HG02798 (cell line): ENCODE data around the gene FBXL19.

Experiments used
- ATAC-seq: cut with Tn5 transposase; IDR thresholded peaks from one replicate; pipeline ENCODE4 v1.9.1; 2021; ENCODE audit warnings: mild to moderate bottlenecking; ENCODE audit not compliant: unreplicated experiment, poor library complexity

Gene FBXL19

DNA sequence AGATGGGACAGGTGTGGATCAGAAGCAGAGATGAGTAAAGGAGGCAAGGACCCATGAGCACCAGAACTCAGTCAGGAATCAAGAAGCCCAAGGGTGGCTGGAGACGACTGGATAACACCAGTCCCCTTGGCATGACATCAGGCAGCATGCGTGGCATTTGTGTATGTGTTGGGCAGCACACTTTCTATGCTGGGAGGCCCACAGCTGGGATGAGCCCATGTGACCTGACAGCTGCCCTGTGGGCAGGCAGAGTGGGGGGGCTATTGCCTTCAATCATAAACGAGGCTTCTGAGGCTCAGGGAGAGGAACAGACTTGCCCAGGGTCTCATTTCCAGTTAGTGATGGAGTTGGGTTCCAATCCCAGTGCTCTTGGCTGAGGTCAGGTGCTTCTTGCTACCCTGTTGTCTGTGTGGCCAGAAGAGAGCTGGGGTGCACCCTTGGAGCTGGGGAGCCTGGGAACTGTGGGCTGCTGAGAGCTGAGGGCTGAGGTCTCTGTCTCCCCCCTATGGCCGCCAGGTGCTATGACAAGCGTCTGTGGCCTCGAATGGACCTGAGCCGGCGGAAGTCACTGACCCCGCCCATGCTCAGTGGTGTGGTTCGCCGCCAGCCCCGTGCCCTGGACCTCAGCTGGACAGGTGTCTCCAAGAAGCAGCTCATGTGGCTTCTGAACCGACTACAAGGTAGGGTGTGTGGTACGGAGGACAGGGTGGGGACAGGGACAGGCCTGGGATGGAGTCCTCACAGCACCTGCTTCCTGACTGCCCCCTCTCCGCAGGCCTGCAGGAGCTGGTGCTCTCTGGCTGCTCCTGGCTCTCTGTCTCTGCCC is 18.4 kb downstream of the FBXL19 start:
- ATAC-seq = peak; percentile 91

DNA sequence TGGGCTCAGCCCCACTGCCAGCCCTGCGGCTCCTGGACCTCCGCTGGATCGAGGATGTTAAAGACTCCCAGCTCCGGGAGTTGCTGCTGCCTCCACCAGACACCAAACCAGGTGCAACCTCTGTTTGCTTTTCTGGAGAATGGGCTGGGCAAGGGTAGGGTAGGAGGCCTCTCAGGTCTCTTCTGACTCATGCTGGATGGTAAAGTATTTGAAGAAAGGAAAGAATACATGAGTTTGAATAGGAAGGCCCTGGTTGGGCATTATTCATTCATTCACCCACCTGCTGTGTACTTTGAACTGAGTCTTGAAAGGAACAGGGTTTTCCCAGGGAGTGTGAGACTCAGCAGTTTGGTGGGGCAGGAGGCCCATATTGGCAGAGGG is 19.0 kb downstream of the FBXL19 start:
- ATAC-seq = no peak

DNA sequence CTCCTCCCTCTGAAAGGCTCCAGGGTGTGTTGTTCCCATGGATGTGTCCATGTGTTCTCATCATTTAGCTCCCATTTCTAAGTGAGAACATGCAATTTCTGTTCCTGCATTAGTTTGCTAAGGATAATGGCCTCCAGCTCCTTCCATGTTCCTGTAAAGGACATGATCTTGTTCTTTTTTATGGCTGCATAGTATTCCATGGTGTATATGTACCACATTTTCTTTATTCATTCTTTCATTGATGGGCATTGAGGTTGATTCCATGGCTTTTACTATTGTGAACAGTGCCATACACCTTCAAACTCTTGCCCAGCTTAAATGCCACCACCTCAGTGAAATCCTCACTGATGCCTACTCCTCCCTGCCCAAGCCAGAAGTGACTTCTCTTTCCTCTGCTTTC is 21.0 kb downstream of the FBXL19 start:
- ATAC-seq = no peak

DNA sequence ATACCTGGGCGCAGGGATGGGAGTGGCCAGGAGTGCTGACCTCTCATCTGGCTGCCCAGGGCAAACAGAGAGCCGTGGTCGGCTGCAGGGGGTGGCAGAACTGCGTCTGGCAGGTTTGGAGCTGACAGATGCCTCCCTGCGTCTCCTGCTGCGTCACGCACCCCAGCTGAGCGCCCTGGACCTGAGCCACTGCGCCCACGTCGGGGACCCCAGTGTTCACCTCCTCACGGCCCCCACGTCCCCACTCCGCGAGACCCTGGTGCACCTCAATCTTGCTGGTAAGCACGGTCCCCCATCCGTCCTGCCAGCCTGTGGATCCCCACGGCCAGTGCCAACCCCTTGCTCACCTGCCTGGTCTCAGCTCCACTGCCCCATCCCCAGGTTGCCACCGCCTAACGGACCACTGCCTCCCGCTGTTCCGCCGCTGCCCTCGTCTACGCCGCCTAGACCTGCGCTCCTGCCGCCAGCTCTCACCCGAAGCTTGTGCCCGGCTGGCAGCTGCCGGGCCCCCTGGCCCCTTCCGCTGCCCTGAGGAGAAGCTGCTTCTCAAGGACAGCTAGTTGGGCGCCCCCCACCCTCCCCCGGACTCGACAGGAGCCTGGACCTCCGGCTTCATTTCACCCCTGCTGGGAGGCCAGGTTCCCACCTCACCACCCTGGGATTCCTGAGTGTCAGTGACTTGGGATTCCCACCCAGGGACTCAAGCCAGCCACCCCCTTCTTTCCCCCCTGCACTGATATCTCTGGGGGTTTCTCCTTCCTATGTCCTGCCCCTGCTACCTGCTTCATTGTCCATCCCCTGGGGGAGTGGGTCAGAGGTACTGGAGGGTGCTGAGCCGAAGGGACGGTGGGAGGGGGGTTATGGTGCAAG is 23.5 kb downstream of the FBXL19 start:
- no peak for ATAC-seq

DNA sequence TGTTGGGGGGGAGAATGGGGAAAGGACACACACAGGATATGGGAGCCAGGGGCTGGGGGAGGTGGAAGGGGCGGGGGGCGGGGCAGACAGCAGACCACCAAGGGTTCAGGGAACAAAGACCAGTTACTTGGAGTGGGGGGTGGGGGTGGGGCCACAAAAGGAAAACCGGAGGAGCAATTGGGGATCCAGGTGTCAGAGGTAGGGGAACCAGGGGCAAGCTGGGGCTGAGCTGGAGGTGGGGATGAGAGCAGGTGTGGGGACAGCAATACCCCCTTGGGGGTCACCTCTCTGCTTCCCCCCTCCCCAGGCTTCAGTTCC is 24.1 kb downstream of the FBXL19 start:
- ATAC-seq = no peak

DNA sequence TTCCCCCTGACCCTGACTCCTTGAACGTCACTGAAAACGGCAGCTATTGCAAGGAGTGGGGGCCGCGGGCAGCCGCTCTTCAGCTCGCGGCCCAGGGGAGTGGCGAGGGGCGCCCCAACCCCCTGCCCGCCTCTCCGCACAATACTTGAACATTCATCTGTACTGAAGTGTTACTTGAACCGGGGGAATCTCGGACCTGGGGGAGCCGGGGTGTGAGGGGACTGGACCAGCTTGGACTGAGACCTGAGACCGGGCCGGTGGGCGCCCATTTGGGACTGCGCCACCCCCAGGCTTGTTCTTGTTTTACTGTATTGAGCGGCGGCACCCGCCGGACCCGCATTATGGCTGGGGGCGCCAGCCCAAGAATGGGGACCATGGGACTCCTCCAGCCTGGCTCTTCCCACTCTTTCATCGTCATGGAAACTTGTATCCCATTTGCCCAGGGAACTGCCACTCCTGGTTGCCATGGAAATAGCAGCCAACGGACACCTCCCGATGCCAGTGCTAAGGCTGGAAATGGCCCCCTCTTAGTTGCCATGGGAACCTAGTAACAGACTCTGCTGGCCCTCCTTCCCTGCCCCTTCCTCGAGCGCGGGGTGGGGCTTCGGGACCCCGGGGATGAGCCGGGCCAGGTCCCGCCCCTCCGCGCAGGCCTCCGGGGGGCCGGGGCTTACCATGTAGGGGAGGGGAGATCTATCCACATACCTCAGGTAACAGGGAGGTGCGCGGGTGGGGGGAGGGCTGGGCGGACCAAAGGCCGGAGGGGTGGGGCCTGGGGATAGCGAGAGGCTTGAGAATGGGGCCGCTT is 24.7 kb downstream of the FBXL19 start:
- no peak for ATAC-seq

DNA sequence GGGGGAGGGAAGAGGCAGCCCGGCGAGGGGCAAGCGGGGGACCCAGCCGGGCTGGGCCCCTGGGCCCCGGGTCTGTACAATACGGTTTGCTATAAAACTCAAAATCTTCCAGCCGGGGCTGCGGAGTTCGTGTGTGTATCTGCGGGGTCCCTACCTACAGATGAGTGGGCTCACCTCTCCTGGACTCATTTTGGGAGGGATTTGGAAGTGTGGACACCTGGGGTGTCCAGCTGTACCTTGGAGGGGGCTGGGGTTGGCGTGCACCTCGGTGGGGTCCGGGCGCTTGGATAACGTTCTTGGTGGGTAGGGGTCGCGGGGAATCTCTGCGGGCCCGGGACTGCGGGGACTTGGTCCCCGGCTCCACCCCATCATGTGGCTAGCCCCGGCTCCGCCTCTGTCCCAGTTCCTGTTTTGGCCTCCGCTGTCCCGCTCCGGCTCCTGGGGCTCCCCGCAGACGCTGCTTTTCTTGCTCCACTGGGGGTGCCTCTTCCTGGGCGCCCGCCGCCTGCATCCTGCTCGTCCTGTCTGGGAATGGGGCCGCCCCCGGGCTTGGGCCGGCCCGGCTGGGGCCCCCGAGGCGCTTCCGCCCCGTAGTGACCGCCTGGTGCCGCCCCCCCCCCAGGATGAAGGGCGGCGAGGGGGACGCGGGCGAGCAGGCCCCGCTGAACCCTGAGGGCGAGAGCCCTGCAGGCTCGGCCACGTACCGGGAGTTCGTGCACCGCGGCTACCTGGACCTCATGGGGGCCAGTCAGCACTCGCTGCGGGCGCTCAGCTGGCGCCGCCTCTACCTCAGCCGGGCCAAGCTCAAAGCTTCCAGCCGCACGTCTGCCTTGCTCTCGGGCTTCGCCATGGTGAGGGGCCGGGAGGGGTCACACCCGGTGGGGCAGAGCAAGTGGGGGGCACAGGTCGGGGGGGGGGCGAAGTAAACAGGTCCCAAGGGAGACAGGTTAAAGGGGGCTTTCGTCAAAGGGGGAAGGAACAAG is 25.6 kb downstream of the FBXL19 start, which contains the start of gene ORAI3:
TSS of gene ORAI3 (plus strand) at position 402 of the 983 bp plus-strand sequence. CDS start at position 624, 222 bp downstream.
- ATAC-seq = peak; percentile 56

DNA sequence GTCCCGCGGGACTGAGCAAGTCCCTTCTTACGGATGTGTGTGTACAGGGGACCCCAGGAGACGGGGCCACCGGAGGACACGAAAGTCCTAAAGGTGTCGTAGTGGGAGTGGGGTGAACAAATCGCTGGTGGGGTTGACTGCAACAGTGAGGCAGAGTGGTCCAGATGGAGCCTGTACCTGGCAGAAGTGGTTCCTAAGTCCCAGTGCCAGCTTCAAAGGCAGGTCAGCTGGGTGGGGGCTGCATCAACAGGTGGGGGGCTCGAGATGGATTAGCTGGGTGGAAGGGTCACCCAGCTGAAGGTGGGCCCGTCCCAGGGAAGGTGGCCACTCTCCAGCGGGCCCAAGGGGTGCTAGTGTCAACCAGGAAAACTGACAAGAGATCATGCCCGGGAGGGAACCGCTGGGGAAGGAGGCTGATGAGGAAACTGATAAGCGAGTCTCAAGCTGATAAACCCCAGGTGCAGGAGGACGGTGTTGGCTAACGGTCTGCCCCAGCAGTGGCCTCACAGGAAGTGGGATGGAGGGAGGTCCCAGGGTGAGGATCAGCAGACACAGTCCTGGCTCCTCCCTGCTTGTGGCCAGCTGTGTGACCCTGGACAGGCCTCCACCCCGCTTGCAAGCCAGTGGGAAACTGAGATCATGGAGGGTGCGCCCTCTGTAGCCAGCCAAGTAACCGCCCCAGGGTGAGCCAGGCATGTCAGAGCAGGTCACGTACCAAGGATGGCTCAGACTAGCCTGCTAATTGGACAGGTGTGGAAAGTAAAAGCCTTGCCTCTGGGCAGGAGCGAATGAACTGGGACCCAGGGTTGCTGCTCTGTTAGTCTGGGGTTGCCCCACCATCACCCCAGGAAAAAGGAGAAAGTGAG is 26.5 kb downstream of the FBXL19 start:
- ATAC-seq = peak; percentile 48

DNA sequence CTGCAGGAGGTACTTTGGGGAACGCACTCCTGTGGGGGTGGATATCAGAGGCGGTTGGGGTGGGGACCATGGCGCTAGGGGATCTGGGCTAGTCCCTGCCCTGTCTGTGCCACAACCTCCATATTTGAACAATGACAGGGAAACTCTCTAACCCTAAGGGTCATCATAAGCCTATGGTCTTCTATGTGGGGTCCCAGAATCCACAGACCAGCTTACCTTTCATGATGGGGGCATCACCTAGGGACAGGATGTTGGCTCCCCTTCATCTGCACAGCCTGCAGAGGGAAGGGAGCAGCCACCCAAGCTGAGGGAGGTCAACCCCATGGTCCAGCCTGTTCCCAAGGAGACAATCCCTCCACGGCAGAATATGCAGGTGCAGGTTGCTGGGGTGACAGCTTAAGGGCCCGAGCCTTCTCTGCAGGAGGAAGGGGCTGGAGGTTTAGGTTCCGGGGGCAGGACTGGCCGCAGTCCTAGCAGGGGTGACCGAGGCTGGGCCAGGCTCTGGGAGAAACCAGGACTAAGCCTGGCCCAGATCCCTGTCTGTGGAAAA is 27.2 kb downstream of the FBXL19 start:
- no peak for ATAC-seq

DNA sequence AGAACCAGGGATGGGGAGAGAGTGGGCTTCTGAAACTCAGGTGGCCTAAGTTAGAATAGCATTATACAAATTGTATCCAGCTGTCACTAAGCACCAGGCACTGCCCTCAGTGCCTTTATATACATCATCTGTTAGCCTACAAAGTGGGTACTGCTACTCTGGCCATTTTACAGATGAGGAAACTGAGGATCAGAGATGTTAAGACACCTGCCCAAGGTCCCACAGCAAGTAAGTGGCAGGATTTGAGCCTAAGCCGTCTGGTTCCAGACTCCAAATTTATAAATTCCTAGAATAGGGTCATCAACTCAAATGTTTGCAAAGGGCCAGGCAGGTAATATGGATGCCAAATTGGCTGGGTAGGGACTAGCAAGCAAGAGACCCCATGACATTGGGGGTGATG is 27.8 kb downstream of the FBXL19 start:
- ATAC-seq = no peak

DNA sequence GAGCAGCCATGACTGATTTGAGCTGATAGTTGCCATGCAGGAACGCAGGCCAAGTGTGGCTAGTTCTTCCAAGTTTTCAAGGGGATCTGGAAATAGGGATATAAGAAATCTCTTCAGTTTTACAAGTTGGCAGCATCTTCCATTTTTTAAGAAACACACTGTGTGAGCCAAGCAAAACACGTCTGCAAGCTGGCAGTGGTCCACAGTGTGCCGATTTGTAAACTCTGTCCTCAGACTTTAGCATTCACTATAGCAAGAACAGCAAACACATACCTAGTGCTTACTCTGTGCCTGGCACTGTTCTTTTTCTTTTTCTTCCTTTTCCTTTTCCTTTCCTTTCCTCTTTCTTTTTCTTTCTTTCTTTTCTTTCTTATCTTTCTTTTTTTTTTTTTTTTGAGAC is 28.4 kb downstream of the FBXL19 start:
- ATAC-seq = no peak

DNA sequence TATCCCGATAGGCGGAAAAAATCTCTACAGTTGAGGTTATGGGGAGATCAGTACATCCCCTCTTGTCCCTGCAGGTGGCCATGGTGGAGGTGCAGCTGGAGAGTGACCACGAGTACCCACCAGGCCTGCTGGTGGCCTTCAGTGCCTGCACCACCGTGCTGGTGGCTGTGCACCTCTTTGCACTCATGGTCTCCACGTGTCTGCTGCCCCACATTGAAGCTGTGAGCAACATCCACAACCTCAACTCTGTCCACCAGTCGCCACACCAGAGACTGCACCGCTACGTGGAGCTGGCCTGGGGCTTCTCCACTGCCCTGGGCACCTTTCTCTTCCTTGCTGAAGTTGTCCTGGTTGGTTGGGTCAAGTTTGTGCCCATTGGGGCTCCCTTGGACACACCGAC is 29.7 kb downstream of the FBXL19 start:
- no peak for ATAC-seq

DNA sequence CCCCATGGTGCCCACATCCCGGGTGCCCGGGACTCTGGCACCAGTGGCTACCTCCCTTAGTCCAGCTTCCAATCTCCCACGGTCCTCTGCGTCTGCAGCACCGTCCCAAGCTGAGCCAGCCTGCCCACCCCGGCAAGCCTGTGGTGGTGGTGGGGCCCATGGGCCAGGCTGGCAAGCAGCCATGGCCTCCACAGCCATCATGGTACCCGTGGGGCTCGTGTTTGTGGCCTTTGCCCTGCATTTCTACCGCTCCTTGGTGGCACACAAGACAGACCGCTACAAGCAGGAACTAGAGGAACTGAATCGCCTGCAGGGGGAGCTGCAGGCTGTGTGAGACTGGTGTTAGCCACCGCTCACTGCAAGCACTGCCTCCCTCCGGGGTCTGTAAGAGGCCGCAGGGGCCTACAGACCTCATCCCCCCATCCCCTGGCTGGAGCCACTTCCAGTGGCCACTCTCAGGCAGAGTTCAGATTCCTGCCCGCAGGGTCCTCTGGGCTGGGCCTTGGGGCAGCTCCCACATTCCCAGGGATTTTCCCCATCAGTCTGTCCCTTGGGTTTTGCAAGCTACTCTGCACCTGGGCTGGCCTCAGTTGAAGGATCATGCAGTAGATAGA is 30.2 kb downstream of the FBXL19 start:
- no peak for ATAC-seq

DNA sequence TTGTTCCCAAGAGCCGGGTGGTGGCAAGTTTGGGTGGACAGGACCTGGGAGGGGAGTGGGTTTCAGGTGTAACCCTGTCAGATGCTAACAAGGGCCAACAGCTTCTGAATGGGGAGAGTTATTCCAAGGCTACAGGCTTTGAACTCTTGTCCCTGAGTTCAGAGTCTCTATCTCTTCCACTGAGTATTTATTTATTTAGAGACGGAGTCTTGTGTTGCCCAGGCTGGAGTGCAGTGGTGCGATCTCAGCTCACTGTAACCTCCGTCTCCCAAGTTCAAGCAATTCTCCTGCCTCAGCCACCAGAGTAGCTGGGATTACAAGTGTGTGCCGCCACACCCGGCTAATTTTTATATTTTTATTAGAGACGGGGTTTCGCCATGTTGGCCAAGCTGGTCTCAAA is 31.6 kb downstream of the FBXL19 start:
- no peak for ATAC-seq

DNA sequence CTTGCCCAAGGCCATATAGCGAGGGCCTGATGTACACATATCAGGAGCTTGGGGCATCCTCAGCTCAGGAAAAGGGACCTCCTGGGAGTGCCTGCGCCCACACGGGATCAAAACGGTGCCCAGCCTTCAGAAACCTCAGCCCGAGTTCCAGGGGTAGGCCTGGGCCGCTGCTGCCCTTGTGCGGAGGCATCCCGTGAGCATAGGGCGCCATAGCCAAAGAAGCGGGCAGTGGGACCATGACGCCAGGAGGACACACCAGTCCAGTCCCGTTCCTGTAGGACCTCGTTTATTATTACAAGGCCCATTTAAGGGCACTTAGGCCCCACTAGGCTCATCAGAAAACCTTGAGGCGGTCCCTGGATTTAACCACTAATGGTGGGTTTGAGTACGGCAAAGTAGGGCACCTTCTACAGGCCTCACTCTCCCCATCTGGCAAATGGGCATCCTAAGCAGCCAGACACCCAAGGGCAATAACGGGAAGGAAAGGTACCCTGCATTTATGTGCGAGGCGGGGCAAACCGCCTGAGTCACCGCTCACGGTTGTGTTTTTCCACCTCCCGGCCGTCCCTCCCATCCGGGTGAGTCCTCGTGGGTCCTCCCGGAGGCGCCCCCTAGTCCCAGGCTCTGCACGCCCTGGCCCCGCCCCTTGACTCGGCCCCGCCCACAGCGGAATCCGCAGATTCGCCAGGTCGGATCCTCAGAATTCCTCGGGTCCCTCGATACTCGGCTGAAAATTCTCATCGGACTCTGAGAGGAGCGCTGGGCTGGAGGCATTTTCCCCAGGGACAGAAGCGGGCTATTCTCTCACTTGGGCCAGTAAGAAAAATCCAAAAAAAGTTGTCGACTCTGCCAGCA is 33.5 kb downstream of the FBXL19 start:
- peak; percentile 49 for ATAC-seq

DNA sequence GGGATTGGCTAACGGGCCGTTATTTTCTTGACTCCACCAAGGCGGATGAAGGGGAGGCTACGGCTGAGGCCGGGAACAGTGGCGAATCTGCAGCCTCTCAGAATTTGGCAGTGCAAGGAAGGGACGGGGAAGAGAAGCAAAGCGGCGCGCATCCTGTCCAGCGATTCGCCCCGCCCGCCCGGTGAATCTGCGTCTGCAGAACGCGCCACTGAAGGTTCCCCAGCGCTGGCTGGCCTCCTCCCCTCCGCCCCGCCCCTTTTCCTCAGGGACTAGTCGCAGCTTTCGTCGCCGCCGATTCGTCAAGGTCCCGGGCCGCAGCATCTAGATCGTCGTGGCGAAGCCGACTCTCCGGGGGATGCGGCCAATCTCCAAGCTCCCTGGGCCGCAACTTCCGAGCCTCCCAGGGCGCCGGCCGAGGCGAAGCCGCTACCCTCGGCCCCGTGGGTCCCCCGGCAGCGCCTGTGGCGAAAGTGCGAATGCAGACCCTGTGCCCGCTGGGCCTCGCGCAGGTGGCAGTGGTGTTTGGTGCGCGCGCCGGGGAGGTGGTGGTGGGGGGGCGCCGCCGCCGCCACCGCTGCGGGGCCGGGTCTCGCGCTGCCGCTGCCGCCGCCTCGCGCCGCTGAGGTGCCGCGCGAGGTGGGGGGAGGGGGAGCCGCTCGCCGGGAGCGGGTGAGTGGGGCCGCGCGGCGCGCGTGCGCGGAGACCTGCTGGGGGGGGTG is 34.2 kb downstream of the FBXL19 start, which contains the start of gene SETD1A:
TSS of gene SETD1A (plus strand) at position 299 of the 719 bp plus-strand sequence. CDS start 978 bp downstream, outside the sequence.
- ATAC-seq = peak; percentile 78
